GM12872 (cell line): Measurements from ENCODE around the gene SDC1.

ENCODE experiments used
- CTCF ChIP-seq: IDR thresholded peaks from 3 replicates; pipeline ENCODE4 v1.5.1; 2011; ENCODE audit warnings: low read depth, mild to moderate bottlenecking, low read length, moderate library complexity; ENCODE audit not compliant: insufficient read depth

The SDC1 gene

GRCh38 chr2:20224716-20225293, at the start of gene SDC1:
Gene SDC1 (minus strand): TSS chr2:20225130. CDS start chr2:20224867, 263 bp downstream.
- no peak for TF ChIP-seq CTCF

- TF ChIP-seq CTCF = no peak
Measured at GRCh38 chr2:20273042-20273441, 48.1 kb upstream of the SDC1 start.

GRCh38 chr2:20267529-20267928, 42.6 kb upstream of the SDC1 start:
- no peak for TF ChIP-seq CTCF

GRCh38 chr2:20264629-20265028, 39.7 kb upstream of the SDC1 start:
- TF ChIP-seq CTCF = no peak

- TF ChIP-seq CTCF = no peak
Measured at GRCh38 chr2:20257411-20257810, 32.5 kb upstream of the SDC1 start.

- TF ChIP-seq CTCF = no peak
Measured at GRCh38 chr2:20254731-20255130, 29.8 kb upstream of the SDC1 start.

GRCh38 chr2:20250436-20250835, 25.5 kb upstream of the SDC1 start:
- TF ChIP-seq CTCF = no peak
